Ishikawa (cell line): Measurements from ENCODE around the gene EML6.
A peak's percentile ranks its signal among the peaks of the same experiment; 100 is the strongest.

Source experiments
- CEBPB ChIP-seq: IDR thresholded peaks from 2 replicates; pipeline ENCODE4 v1.6.1; 2012
- CREB1 ChIP-seq: IDR thresholded peaks from 2 replicates; pipeline ENCODE4 v1.6.1; 2012; ENCODE audit warnings: low read depth
- EGR1 ChIP-seq: IDR thresholded peaks from 2 replicates; pipeline ENCODE4 v1.6.1; 2012
- EP300 ChIP-seq: IDR thresholded peaks from 2 replicates; pipeline ENCODE4 v1.6.1; 2012; ENCODE audit warnings: borderline replicate concordance
- FOXM1 ChIP-seq: IDR thresholded peaks from 2 replicates; pipeline ENCODE4 v1.6.1; 2012; ENCODE audit warnings: low read depth, borderline replicate concordance
- NFIC ChIP-seq: IDR thresholded peaks from 2 replicates; pipeline ENCODE4 v1.6.1; 2012
- RAD21 ChIP-seq: IDR thresholded peaks from 2 replicates; pipeline ENCODE4 v1.6.1; 2012; ENCODE audit warnings: low read depth
- REST ChIP-seq: IDR thresholded peaks from 2 replicates; pipeline ENCODE4 v1.6.1; 2012; ENCODE audit warnings: low read depth, mild to moderate bottlenecking
- TAF1 ChIP-seq: IDR thresholded peaks from 2 replicates; pipeline ENCODE4 v1.6.1; 2012; ENCODE audit warnings: low read depth, mild to moderate bottlenecking
- TCF12 ChIP-seq: IDR thresholded peaks from 2 replicates; pipeline ENCODE4 v1.6.1; 2012; ENCODE audit warnings: low read depth
- TEAD4 ChIP-seq: IDR thresholded peaks from 2 replicates; pipeline ENCODE4 v1.6.1; 2012
- YY1 ChIP-seq: IDR thresholded peaks from 2 replicates; pipeline ENCODE4 v1.6.1; 2012; ENCODE audit warnings: low read depth
- ZBTB7A ChIP-seq: IDR thresholded peaks from 2 replicates; pipeline ENCODE4 v1.6.1; 2012; ENCODE audit warnings: low read depth
- TF ChIP-seq, protein P1 (sequence below): IDR thresholded peaks from 2 replicates; pipeline ENCODE4 v1.6.1; 2012
- TF ChIP-seq, protein P2 (sequence below): IDR thresholded peaks from 2 replicates; pipeline ENCODE4 v1.6.1; 2012

Gene EML6

DNA sequence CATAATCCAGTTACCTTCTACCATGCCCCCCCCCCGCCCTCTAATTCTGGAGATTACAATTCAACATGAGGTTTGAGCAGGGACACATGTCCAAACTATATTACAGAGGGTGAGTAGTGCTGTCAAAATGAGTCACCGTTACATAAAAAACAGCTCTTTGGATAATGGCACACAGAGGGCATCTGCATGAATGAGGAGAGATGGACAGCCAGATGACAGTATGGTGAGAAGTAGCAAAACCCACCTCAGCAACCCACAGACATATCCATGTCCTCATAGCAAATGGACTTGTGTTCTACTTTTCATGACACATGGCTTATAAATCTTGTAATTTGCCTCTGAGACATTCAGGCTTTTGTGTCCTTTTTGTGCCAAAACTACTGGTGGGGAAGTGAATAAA lies 132.0 kb downstream of the EML6 start:
- TF ChIP-seq CEBPB = no peak
- TF ChIP-seq TAF1 = no peak
- TF ChIP-seq, protein P1, sequence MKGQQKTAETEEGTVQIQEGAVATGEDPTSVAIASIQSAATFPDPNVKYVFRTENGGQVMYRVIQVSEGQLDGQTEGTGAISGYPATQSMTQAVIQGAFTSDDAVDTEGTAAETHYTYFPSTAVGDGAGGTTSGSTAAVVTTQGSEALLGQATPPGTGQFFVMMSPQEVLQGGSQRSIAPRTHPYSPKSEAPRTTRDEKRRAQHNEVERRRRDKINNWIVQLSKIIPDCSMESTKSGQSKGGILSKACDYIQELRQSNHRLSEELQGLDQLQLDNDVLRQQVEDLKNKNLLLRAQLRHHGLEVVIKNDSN = no peak
- TF ChIP-seq TEAD4 = no peak
- no peak for TF ChIP-seq ZBTB7A
- TF ChIP-seq NFIC = no peak
- TF ChIP-seq, protein P2, sequence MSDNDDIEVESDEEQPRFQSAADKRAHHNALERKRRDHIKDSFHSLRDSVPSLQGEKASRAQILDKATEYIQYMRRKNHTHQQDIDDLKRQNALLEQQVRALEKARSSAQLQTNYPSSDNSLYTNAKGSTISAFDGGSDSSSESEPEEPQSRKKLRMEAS = no peak
- TF ChIP-seq YY1 = no peak
- no peak for TF ChIP-seq EP300
- TF ChIP-seq FOXM1 = no peak
- TF ChIP-seq REST = no peak
- no peak for TF ChIP-seq CREB1
- TF ChIP-seq EGR1 = no peak
- TF ChIP-seq RAD21 = no peak
- TF ChIP-seq TCF12 = no peak

DNA sequence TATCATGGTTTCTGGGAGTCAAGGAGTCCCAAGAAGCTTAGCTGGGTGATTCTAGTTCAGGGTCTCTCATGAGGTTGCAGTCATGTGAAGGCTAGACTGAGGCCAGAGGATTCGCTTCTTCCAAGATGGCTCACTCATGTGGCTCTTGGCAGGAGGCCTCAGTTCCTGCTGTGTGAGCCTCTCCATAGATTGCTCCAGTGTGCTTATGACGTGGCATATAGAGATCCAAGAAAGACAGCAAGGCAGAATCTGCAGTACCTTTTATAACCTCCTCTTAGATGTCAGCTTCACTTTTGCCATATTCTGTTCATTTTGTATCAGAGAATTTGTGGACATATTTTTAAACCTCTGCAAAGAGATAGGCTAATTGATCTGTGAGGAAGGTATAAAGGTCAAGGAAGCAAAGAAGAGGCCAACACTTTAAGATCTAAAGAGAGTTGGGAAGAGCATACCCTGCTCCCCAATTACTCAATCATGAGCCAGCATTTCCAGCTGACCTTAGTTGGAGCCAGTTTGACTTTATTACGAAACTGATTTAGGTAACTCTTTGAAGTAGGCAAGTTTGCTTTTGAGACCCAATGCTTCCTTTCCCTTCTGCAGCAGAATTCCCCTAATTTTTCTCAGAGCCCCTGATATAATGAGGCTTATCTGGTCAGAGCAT lies 134.7 kb downstream of the EML6 start:
- TF ChIP-seq REST (no peak), TEAD4 (no peak), FOXM1 (no peak)
- TF ChIP-seq, protein P1 = no peak

- TF ChIP-seq RAD21 (peak; percentile 30; the same call in 1 of the 2 replicates), NFIC (no peak)
Measured at GRCh38 chr2:54859416-54859815, 136.0 kb downstream of the EML6 start.

DNA sequence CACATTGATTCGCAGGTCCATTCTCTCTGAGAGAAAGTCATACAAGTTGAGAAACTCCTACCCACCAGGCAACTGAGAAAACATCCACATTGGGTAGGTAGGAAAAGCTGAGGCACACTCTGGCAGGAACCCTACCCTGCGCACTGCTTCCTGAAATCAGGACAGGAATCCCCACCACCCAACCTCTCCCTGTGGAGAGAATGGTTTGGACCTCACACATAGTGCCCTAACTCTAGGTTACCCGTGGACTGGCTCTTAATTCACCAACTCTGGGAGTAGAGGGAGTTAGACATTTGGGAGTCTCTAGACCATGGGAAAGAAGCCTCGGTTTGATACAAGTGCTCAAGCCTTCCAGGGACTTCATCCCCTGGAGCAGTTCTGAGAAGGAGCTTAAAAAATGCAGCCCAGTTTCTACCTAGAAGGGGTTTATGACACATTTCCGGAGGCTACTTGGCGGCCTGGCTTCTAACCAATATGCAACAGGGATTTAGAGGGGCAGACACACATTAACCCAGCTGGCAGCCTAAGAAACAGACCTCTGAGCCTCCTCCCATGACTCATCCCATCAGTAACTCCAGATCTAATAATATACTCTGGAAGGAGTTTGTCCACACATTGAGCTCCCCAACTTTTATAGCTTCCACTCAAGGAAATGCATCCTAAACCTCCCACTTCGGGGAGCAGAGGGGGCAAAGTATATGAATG lies 136.7 kb downstream of the EML6 start:
- TF ChIP-seq, protein P1 = no peak
- TF ChIP-seq TAF1 = no peak
- TF ChIP-seq TCF12 = no peak
- no peak for TF ChIP-seq EP300
- no peak for TF ChIP-seq REST

- TF ChIP-seq, protein P1 = no peak
- TF ChIP-seq TEAD4 (no peak), TCF12 (no peak), CREB1 (no peak), TAF1 (no peak), YY1 (no peak), CEBPB (no peak), EGR1 (no peak), FOXM1 (no peak), EP300 (no peak), REST (no peak), NFIC (no peak)
- TF ChIP-seq, protein P2 = no peak
Measured at GRCh38 chr2:54862229-54862628, 138.8 kb downstream of the EML6 start.
